Activated T-helper 2 cell treated with anti-CD3 and anti-CD28 coated beads, Interferon-gamma antibody, Interleukin-2, Interleukin-4, amounts not matched to agents 10 μg/mL and 5 μg/mL and 100 μg/mL, durations not matched to agents 14 hours and 24 hours and 36 hours (primary cell): Measurements from ENCODE around the gene FAM90A1. TPM values are rescaled to one million over a fixed set of nuclear protein-coding genes. Genes with fewer than 3 reads are reported as not detected.
A peak's percentile ranks its signal among the peaks of the same experiment; 100 is the strongest.
"Not testable (repeated sequence)": the region's sequence is repeated elsewhere in the genome, so short reads cannot be mapped to it uniquely, and the experiment has no call there.

Experiments
- DNase-seq: peaks from one replicate; pipeline ENCODE4 v3.0.0; 2021; ENCODE audit warnings: low spot score
- H3K27ac Mint-ChIP-seq: one replicate; pipeline ENCODE4 v1.8.0; 2021; ENCODE audit warnings: mixed read lengths
- H3K27me3 Mint-ChIP-seq: one replicate; pipeline ENCODE4 v1.8.0; 2021; ENCODE audit warnings: low read depth, mixed read lengths
- H3K36me3 Mint-ChIP-seq: one replicate; pipeline ENCODE4 v1.8.0; 2021; ENCODE audit warnings: low read depth, mixed read lengths
- H3K4me1 Mint-ChIP-seq: one replicate; pipeline ENCODE4 v1.8.0; 2021; ENCODE audit warnings: low read depth, mixed read lengths
- H3K4me3 Mint-ChIP-seq: one replicate; pipeline ENCODE4 v1.8.0; 2021; ENCODE audit warnings: low read depth, mild to moderate bottlenecking, moderate library complexity, mixed read lengths
- H3K9me3 Mint-ChIP-seq: one replicate; pipeline ENCODE4 v1.8.0; 2021; ENCODE audit warnings: mixed read lengths
- intact Hi-C: fragments of 100-400 bp; cut with micrococcal nuclease; formaldehyde crosslinking; loops from one replicate; pipeline ENCODE4 v1.15.1; 2023
- total RNA-seq: library from RNA; stranded (reverse); gene quantifications from 2 replicates; pipeline ENCODE4 v1.2.3, GENCODE V29; 2022

Gene FAM90A1, protein sequence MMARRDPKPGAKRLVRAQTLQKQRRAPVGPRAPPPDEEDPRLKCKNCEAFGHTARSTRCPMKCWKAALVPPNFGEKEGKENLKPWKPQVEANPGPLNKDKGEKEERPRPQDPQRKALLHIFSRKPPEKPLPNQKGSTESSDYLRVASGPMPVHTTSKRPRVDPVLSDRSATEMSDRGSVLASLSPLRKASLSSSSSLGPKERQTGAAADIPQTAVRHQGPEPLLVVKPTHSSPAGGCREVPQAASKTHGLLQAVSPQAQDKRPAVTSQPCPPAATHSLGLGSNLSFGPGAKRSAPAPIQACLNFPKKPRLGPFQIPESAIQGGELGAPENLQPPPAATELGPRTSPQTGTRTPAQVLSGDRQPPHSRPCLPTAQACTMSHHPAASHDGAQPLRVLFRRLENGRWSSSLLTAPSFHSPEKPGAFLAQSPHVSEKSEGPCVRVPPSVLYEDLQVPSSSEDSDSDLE
- total RNA-seq = 0.14 and 0.25 TPM in 2 replicates

DNA sequence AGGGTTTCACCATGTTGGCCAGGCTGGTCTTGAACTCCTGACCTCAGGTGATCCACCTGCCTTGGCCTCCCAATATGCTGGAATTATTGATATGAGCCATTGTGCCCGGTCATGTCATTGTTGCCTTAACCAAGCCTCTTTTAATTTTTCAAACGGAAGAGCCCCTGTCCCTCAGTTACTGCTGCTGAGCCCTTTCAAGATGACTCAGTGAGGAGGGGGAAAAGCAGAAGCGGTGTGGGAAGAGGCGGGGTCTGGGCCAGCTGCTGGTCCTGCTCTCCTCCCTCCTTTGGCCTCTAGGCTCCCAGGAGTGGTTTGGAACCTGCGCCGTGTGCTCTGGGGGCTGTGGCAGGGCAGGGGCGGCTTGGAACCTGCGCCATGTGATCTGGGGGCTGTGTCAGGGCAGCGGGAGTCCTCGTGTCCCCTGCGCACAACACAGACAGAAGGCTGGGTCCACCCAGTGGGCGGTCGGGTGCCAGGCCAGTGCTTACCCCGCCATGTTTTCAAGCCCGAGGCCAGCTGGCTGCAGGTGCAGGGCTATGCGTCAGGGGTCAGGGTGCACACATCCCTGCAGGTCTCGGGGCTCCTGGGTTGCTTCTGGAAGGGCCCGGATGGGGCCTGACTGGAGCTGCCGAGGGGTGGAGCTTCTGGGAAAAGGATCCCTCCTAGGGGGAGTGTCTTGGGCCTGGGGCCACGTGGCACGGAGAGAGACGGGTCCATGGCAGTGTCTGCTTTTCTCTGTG is at the start of gene FAM90A1:
FAM90A1 (minus strand) TSS at position 627 of the 740 bp plus-strand sequence. CDS start 2,786 bp downstream, outside the sequence.
- H3K27me3 Mint-ChIP-seq, H3K36me3 Mint-ChIP-seq, H3K27ac Mint-ChIP-seq, H3K4me1 Mint-ChIP-seq, DNase-seq, intact Hi-C loops, H3K9me3 Mint-ChIP-seq: not testable (repeated sequence)
- peak within 1 kb of the TSS; percentile 66 for H3K4me3 Mint-ChIP-seq

DNA sequence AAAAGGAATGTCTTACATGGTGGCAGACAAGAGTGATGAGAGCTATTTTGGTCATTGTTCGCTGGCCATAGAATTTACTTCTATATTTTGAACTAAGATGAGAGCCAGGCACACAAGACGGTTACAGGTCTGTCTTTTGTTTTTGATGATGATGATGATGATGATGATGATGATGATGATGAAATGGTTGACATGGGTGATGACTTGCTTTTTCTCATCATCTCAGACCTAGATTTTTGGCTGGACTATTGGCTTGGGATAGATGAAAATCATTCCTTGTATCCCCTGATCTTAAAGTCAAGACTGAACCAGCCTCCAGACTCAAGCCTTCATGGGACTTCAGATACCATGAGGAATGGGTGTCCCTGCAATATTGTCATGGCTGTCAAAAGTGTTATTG is 49.0 kb upstream of the FAM90A1 start:
- H3K36me3 Mint-ChIP-seq, H3K27ac Mint-ChIP-seq, intact Hi-C loops, H3K9me3 Mint-ChIP-seq, DNase-seq, H3K27me3 Mint-ChIP-seq, H3K4me1 Mint-ChIP-seq, H3K4me3 Mint-ChIP-seq: not testable (repeated sequence)

DNA sequence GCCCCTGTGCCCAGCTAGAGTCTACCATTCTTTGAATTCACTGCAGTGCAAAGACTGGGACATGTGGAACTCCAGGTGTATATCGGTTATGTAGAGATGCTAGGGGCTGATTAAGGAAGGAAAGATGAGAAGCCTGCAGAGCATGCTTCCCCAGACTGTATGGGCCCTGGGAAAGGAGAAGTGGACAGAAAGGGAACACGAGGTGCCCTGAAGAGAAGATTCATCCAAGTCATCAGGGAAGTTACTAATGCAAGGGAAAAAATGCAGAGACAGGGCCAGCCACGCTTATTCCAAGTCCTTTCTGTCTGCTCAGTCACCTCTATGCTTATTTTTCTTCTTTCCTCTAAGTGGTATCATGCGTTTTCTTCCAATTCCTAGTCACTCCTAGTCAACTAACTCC is 39.3 kb upstream of the FAM90A1 start:
- DNase-seq, H3K4me1 Mint-ChIP-seq, H3K4me3 Mint-ChIP-seq, H3K9me3 Mint-ChIP-seq, H3K36me3 Mint-ChIP-seq, H3K27me3 Mint-ChIP-seq, intact Hi-C loops, H3K27ac Mint-ChIP-seq: not testable (repeated sequence)

DNA sequence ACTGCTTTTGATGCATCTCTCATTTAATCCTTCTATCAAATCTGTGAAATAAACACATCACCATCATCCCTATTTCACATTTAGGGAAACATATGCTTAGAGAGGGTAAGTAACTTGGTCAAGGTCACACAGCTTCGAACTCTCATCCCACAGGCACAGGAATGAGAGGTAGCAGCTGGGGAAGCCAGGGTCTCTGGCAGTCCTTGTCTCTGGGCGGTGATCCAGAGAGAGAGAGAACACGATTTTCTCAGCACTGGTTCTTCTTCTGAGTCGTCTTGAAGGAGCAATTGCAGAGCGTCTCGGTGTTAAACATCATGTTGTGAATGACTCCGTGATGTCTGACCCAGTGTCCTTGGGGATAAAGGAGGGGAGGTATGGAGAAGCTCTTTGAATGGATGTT is 36.8 kb upstream of the FAM90A1 start:
- H3K27ac Mint-ChIP-seq, H3K36me3 Mint-ChIP-seq, H3K4me3 Mint-ChIP-seq, H3K9me3 Mint-ChIP-seq, DNase-seq, intact Hi-C loops, H3K4me1 Mint-ChIP-seq: not testable (repeated sequence)
- peaks cover 11% of the 10 kb centered on the region for H3K27me3 Mint-ChIP-seq

DNA sequence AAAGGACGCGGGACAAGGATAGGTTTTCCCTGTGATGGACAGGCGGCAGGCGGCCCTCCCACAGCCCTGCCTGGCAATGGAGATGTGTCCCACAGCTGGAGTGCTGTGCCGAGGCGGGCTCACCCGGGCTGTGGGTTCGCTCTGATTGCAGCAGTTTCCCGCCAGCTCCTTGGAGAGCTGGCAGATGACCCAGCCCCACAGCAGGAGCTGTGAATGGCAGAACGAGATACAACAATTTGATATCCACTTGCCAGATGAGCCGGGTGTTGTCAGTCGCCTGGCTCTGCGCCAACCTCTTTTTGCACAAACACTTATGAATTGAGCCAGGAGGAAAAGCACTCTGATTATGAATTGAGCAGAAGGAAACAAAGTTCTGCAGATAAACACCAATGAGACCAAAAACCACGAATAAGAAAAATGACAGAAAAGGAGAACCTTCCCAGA is 33.7 kb upstream of the FAM90A1 start:
- H3K4me1 Mint-ChIP-seq, H3K4me3 Mint-ChIP-seq, H3K36me3 Mint-ChIP-seq, intact Hi-C loops, H3K27me3 Mint-ChIP-seq, H3K27ac Mint-ChIP-seq, DNase-seq, H3K9me3 Mint-ChIP-seq: not testable (repeated sequence)

DNA sequence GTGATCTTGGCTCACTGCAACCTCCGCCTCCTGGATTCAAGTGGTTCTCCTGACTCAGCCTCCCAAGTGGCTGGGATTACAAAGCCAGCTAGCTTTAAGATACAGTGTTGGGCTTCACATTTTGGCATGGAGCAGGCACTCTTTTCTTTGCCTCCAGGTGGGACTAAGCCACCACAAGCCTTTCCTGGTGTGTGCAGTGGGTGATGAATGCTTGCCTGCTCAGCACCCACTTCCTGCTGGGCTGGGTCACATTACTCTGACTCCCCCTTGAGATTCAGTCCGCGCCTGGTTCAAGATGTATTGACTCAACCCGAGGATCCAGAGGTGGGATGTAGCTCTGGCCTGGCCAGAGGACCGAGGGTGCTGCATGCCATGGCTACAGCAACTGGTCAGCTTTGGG is 28.9 kb upstream of the FAM90A1 start:
- H3K9me3 Mint-ChIP-seq, H3K4me1 Mint-ChIP-seq, intact Hi-C loops, H3K27ac Mint-ChIP-seq, H3K36me3 Mint-ChIP-seq, H3K4me3 Mint-ChIP-seq, DNase-seq, H3K27me3 Mint-ChIP-seq: not testable (repeated sequence)

DNA sequence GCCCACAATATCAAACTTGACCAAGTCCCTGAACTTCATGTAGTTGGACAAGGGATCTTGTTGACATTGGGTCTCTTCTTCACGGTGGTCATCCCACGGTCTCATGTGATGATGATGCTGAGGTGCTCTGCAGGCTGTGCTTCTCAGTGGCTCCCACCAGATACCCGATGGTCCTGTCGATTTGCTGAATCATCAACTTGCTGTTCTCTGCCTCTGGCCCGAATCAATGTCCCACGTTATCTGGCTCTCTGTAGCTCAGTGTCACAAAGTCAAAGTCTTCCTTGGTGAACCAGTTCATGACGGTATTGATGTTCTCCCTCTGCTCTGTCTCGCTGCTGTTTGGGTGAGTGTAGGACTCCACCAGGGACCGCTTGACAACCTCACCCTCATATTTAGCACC is 27.3 kb upstream of the FAM90A1 start:
- DNase-seq, H3K27me3 Mint-ChIP-seq, intact Hi-C loops, H3K9me3 Mint-ChIP-seq, H3K27ac Mint-ChIP-seq, H3K36me3 Mint-ChIP-seq, H3K4me3 Mint-ChIP-seq, H3K4me1 Mint-ChIP-seq: not testable (repeated sequence)

DNA sequence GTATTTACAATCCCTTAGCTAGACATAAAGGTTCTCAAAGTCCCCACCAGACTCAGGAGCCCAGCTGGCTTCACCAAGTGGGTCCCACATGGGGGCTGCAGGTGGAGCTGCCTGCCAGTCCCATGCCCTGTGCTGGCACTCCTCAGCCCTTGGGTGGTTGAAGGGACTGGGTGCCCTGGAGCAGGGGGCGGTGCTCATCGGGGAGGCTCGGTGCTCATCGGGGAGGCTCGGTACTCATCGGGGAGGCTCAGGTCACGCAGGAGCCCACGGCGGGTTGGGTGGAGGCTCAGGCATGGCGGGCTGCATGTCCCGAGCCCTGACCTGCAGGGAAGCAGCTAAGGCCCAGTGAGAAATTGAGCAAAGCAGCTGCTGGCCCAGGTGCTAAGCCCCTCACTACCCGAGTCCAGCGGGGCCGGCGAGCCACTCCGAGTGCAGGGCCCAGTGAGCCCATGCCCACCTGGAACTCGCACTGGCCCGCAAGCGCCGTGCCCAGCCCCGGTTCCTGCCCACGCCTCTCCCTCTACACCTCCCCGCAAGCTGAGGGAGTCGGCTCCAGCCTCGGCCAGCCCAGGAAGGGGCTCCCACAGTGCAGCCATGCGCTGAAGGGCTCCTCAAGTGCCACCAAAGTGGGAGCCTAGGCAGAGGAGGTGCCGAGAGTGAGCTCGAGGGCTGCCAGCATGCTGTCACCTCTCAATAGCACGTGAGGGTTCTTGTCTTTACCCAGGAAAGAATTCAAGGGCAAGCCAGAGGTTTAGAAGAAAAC is 24.8 kb upstream of the FAM90A1 start:
- H3K27ac Mint-ChIP-seq, DNase-seq, intact Hi-C loops, H3K27me3 Mint-ChIP-seq, H3K4me1 Mint-ChIP-seq, H3K4me3 Mint-ChIP-seq, H3K36me3 Mint-ChIP-seq, H3K9me3 Mint-ChIP-seq: not testable (repeated sequence)

DNA sequence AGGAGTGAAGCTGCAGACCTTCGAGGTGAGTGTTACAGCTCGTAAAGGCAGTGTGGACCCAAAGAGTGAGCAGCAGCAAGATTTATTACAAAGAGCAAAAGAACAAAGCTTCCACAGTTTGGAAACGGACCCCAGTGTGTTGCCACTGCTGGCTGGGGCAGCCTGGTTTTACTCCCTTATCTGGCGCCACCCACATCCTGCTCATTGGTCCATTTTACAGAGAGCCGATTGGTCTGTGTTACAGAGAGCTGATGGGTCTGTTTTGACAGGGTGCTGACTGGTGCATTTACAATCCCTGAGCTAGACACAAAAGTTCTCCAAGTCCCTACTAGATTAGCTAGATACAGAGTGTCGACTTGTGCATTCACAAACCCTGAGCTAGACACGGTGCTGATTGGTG is 24.2 kb upstream of the FAM90A1 start:
- H3K4me1 Mint-ChIP-seq, H3K27me3 Mint-ChIP-seq, DNase-seq, H3K36me3 Mint-ChIP-seq, H3K4me3 Mint-ChIP-seq, H3K9me3 Mint-ChIP-seq, intact Hi-C loops, H3K27ac Mint-ChIP-seq: not testable (repeated sequence)

DNA sequence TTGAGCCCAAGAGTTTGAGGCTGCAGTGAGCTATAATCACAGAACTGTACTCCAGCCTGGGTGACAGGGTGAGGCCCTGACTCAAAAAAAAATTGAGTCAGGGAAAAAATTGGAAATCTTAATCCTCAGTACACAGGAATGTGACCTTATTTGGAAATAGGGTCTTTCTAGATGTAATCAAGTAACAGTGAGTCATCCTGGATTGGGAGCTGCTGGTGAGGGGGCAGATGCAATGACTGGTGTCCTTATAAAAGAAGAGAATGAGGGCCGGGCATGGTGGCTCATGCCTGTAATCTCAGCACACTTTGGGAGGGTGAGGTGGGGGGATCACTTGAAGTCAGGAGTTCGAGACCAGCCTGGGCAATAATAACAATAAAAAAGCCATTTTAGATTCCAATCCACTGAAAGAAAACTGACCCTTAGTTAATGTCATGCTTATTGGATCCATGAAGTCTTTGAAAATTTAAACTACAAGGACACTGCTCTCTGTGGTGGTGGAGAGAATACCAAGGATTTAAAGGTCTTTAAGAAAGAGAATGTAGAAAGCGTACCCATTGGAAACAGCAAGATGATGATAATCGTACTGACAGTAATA is 19.6 kb upstream of the FAM90A1 start:
- not testable (repeated sequence) for DNase-seq, H3K36me3 Mint-ChIP-seq, H3K27me3 Mint-ChIP-seq, H3K9me3 Mint-ChIP-seq, H3K27ac Mint-ChIP-seq, H3K4me3 Mint-ChIP-seq
- intact Hi-C loops = loop anchor here (10.0 kb wide), 1 partner anchor 162 kb away; the partner anchor contains the start of gene NECAP1
- peaks cover 10% of the 10 kb centered on the region for H3K4me1 Mint-ChIP-seq

DNA sequence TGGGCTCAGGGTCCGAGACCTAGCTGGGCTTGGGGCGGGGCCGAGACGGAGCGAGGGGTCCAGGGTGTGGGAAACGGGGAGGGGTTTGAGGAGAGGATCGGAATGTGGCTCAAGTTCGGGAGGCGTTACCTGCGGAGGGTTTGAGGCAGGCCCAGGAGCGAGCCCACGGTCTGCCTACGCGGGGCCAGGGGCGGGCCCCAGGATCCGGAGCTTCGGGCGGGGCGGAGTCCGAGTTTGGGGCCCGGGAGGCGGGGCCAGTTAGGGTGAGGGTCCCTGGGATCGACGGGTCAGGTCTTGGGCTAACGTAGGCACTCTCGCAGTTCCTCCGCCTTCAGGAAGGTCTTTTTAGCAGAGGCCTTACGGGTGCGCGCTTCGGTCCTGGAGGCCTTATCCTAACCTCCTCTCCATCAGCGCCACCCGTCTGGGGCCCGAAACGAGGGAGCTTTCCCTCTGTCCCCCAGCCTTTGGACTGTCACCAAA is 16.3 kb upstream of the FAM90A1 start:
- Mint-ChIP-seq H3K4me3 (peak overlapping the region; percentile 94), H3K27ac (peak overlapping the region; percentile 68), H3K4me1 (peaks cover 15% of the 10 kb centered on the region)
- H3K9me3 Mint-ChIP-seq, H3K36me3 Mint-ChIP-seq, H3K27me3 Mint-ChIP-seq, DNase-seq: not testable (repeated sequence)
- intact Hi-C loops = loop anchor here (2.0 to 10.0 kb wide), 2 partner anchors 159 to 217 kb away; partner anchors contain the start of gene NECAP1
